ENCODE measurements around the gene CAMTA1.

Gene CAMTA1

DNA sequence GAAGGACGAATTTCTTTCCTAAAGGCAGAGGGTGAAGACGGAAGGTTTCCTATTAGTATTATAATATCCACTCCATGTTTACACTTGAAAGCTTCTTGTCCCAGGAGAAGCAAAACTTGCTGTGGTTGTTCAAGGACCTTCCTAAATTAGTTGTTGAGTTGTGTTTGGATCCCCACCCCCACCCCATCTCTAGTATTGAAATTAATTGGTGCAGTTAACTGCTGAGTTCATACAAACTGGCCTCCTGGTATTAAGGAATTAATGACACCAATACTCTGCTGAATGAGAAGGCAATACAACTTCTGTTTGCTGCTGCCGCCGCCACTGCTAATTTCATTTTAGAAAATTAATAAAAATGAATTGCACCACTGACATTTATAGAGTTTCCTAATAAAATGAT lies 308.8 kb downstream of the CAMTA1 start:
- DNase-seq (ENCODE audit: low read depth): no peak
- H3K4me3 ChIP-seq (ENCODE audit: control insufficient read depth, low read depth, low read length): no peak overlapping the region
- TF ChIP-seq, protein P1, sequence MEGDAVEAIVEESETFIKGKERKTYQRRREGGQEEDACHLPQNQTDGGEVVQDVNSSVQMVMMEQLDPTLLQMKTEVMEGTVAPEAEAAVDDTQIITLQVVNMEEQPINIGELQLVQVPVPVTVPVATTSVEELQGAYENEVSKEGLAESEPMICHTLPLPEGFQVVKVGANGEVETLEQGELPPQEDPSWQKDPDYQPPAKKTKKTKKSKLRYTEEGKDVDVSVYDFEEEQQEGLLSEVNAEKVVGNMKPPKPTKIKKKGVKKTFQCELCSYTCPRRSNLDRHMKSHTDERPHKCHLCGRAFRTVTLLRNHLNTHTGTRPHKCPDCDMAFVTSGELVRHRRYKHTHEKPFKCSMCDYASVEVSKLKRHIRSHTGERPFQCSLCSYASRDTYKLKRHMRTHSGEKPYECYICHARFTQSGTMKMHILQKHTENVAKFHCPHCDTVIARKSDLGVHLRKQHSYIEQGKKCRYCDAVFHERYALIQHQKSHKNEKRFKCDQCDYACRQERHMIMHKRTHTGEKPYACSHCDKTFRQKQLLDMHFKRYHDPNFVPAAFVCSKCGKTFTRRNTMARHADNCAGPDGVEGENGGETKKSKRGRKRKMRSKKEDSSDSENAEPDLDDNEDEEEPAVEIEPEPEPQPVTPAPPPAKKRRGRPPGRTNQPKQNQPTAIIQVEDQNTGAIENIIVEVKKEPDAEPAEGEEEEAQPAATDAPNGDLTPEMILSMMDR (IDR thresholded peaks at IDR 0.05; ENCODE audit: control insufficient read depth, insufficient read depth, low read depth, low read length, missing control alignments): no peak

DNA sequence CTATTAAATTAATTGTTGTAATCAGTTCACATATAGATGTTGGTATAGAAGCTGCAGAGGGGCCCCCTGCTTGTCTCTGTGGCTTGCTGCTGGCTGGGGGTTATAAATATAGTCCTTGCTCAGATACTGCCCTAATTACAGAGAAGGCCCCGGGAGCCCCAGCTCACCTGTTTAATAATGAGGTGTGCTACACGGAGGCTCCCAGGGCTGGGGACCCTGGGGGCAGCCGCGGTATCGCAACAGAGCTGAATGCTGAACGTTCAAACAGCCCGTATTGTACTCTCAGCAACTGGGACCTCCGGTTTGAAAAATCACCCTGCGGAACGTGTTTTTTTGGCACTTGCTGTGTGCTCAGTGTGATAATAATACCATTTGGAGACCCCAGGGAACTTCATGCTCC lies 309.3 kb downstream of the CAMTA1 start:
- TF ChIP-seq, protein P1 (IDR thresholded peaks at IDR 0.05; ENCODE audit: control insufficient read depth, insufficient read depth, low read depth, low read length, missing control alignments): no peak
- no peak for DNase-seq (ENCODE audit: low read depth)
- H3K4me3 ChIP-seq (ENCODE audit: control insufficient read depth, low read depth, low read length): no peak overlapping the region

DNA sequence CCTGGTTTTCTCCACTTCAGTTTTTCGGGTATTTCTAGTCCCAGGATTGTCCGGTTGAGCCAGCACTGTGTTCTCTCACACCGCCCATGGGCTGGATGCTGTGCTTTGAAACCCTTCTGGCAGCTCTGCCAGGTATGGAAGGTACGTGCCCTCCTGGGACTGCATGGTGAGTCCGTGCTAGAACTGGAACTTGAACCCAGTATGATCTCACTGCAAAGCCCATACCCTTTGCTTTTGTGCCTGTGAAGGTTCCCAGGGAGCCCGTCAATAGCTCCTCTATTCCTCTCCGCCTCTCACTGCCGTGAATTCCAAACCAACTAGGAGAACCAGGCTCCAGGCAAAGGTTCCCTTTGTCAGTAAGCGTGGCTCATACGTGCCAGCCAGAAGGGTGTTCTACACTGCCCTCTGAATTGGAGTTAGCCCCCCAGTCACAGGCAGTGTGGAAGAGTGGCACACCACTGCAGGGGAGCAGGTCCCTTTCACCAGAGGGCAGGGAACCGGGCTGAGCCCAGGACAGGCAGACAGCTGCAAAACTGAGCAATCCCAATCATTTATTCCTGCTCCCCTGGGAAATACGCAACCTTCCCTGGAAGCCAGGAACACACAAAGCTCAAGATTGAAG lies 310.2 kb downstream of the CAMTA1 start:
- TF ChIP-seq, protein P1 (IDR thresholded peaks at IDR 0.05; ENCODE audit: control insufficient read depth, insufficient read depth, low read depth, low read length, missing control alignments): no peak
- no peak overlapping the region for H3K4me3 ChIP-seq (ENCODE audit: control insufficient read depth, low read depth, low read length)
- DNase-seq (ENCODE audit: low read depth): no peak

DNA sequence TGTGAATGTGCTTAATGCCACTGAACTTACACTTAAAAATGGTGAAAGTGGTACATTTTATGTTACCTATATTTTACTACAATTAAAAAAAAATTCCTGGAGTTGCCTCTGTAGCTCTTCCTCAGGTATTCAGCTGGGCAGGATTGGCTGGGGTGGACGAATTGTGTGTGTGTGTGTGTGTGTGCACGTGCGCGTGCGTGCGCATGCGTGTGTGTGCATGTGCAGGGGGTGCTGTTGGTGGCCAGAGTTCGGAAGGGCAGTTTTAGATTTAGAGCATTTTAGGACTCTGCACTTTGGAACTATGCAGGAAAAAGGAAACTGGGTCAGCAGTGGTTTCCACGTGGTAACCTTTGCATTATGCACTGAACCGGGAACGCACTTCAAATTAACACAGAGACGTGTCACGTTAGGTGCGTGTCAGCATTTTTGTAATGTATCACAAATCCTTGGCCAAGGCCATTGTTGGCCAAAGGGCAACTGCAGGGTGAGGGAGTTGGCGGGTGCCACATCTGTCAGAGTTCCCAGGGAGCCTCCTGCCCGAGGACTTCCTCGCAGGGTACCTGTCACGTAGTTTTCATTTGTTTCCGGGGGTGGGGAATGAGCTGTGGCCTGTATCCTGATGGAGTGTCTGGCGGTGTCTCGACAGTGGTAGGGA lies 312.8 kb downstream of the CAMTA1 start:
- DNase-seq (ENCODE audit: low read depth): no peak
- TF ChIP-seq, protein P1 (IDR thresholded peaks at IDR 0.05; ENCODE audit: control insufficient read depth, insufficient read depth, low read depth, low read length, missing control alignments): no peak
- H3K4me3 ChIP-seq (ENCODE audit: control insufficient read depth, low read depth, low read length): no peak overlapping the region

DNA sequence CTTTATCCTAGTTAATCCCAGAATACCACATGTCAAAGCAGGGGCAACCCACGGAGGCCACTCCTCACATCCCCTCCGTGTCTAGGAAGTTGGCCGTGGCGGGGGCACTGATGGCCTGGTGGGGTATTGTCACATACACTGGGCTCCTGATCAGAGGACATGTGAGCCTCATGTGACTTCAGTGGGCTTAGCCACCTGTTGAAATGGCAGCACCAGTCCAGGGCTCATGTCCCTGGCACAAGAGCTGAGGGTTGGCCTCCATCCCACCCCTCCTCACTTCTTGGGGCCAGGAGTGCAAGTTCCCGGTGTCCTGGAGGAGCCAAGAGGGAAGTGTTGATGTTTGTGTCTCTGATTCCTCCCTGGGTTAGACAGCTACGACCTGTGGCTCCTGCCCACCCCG lies 313.4 kb downstream of the CAMTA1 start:
- no peak for DNase-seq (ENCODE audit: low read depth)
- TF ChIP-seq, protein P1 (IDR thresholded peaks at IDR 0.05; ENCODE audit: control insufficient read depth, insufficient read depth, low read depth, low read length, missing control alignments): no peak

DNA sequence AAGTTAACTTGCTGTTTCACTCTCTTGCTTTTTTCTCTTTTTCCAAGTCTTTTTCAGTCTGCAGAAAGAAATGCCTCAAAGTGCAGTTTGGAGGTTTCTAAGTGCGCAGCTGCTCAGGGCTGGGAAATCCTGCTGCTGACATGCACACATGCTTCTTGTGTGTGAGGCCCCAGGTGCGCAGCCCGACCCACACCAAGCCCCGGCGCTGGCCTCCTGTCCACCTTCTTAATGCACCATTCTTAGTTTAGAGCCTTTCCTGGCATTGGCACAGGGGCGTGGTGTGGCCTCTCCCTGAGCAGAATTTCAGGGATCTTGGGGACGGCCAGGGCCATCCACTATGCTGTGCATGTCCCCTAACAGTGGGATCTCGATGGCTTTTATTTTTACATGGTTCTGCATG lies 315.2 kb downstream of the CAMTA1 start:
- H3K4me3 ChIP-seq (ENCODE audit: control insufficient read depth, low read depth, low read length): no peak overlapping the region
- no peak for DNase-seq (ENCODE audit: low read depth)
- TF ChIP-seq, protein P1 (IDR thresholded peaks at IDR 0.05; ENCODE audit: control insufficient read depth, insufficient read depth, low read depth, low read length, missing control alignments): no peak

More for the DNA sequence above, 313.4 kb downstream of the CAMTA1 start:
- H3K4me3 ChIP-seq (ENCODE audit: control insufficient read depth, low read depth, low read length): no peak overlapping the region

Measured in AG09309 (cell line).